GM19467 (cell line): Measurements from ENCODE around the gene TARP.

Experiments
- ATAC-seq: cut with Tn5 transposase; IDR thresholded peaks from one replicate; pipeline ENCODE4 v1.9.1; 2021; ENCODE audit warnings: mild to moderate bottlenecking, moderate library complexity; ENCODE audit not compliant: unreplicated experiment

The TARP gene

GRCh38 chr7:38273286-38273995, at the start of gene TARP:
Gene TARP (minus strand): TSS chr7:38273636.
- no peak for ATAC-seq

GRCh38 chr7:38323156-38323555, 49.7 kb upstream of the TARP start:
- ATAC-seq: no peak

GRCh38 chr7:38322461-38322860, 49.0 kb upstream of the TARP start:
- no peak for ATAC-seq

GRCh38 chr7:38321967-38322366, 48.5 kb upstream of the TARP start:
- no peak for ATAC-seq

GRCh38 chr7:38321515-38321944, 48.1 kb upstream of the TARP start:
- ATAC-seq: no peak

- ATAC-seq: no peak
Measured at GRCh38 chr7:38321050-38321449, 47.6 kb upstream of the TARP start.

GRCh38 chr7:38319873-38320272, 46.4 kb upstream of the TARP start:
- ATAC-seq: no peak

GRCh38 chr7:38318803-38319416, 45.5 kb upstream of the TARP start:
- ATAC-seq: peak; percentile 64

- no peak for ATAC-seq
Measured at GRCh38 chr7:38318241-38318640, 44.8 kb upstream of the TARP start.

- ATAC-seq: no peak
Measured at GRCh38 chr7:38317515-38317914, 44.1 kb upstream of the TARP start.

- ATAC-seq: no peak
Measured at GRCh38 chr7:38316733-38317360, 43.4 kb upstream of the TARP start.

GRCh38 chr7:38315410-38315809, 42.0 kb upstream of the TARP start:
- ATAC-seq: no peak

- no peak for ATAC-seq
Measured at GRCh38 chr7:38312821-38313220, 39.4 kb upstream of the TARP start.

- peak; percentile 49 for ATAC-seq
Measured at GRCh38 chr7:38311329-38311937, 38.0 kb upstream of the TARP start.

GRCh38 chr7:38310591-38311101, 37.2 kb upstream of the TARP start:
- ATAC-seq: no peak

GRCh38 chr7:38309555-38309954, 36.1 kb upstream of the TARP start:
- ATAC-seq: no peak

- ATAC-seq: no peak
Measured at GRCh38 chr7:38308140-38308539, 34.7 kb upstream of the TARP start.

- no peak for ATAC-seq
Measured at GRCh38 chr7:38307640-38308039, 34.2 kb upstream of the TARP start.

GRCh38 chr7:38306914-38307313, 33.5 kb upstream of the TARP start:
- no peak for ATAC-seq

- ATAC-seq: no peak
Measured at GRCh38 chr7:38306171-38306570, 32.7 kb upstream of the TARP start.

GRCh38 chr7:38303866-38304265, 30.4 kb upstream of the TARP start:
- no peak for ATAC-seq

GRCh38 chr7:38300175-38300574, 26.7 kb upstream of the TARP start:
- no peak for ATAC-seq
